T-helper 22 cell (primary cell): ENCODE results near the gene S100A11.

Experiments
- DNase-seq: peaks from one replicate; pipeline ENCODE4 v3.0.0-alpha.2; 2020; ENCODE audit warnings: low read depth

The S100A11 gene

GRCh38 chr1:152001631-152002584, 34.9 kb downstream of the S100A11 start:
- DNase-seq = peak; percentile 45

GRCh38 chr1:152000964-152001630, 35.7 kb downstream of the S100A11 start:
- no peak for DNase-seq

- no peak for DNase-seq
Observed at GRCh38 chr1:151998611-151999362, 38.0 kb downstream of the S100A11 start.

- no peak for DNase-seq
Observed at GRCh38 chr1:151997284-151997570, 39.6 kb downstream of the S100A11 start.

- no peak for DNase-seq
Observed at GRCh38 chr1:151995774-151996173, 41.0 kb downstream of the S100A11 start.

- no peak for DNase-seq
Observed at GRCh38 chr1:151994956-151995355, 41.8 kb downstream of the S100A11 start.

GRCh38 chr1:151993734-151994496, 42.9 kb downstream of the S100A11 start, which contains the start of gene S100A10:
Gene S100A10, minus strand, starts transcription at chr1:151993859. Its CDS starts 7,629 bp downstream, at chr1:151986230.
- DNase-seq = peak; percentile 76

GRCh38 chr1:151993084-151993733, 43.6 kb downstream of the S100A11 start:
- DNase-seq = peak; percentile 15

GRCh38 chr1:151992303-151993083, 44.3 kb downstream of the S100A11 start:
- peak; percentile 44 for DNase-seq

- no peak for DNase-seq
Observed at GRCh38 chr1:151991663-151992302, 45.0 kb downstream of the S100A11 start.

GRCh38 chr1:151990856-151991198, 46.0 kb downstream of the S100A11 start:
- no peak for DNase-seq

GRCh38 chr1:151990058-151990855, 46.5 kb downstream of the S100A11 start:
- DNase-seq = no peak

GRCh38 chr1:151989211-151989862, 47.5 kb downstream of the S100A11 start:
- DNase-seq = peak; percentile 29

- DNase-seq = no peak
Observed at GRCh38 chr1:151988405-151988923, 48.3 kb downstream of the S100A11 start.

GRCh38 chr1:151986501-151987190, 50.2 kb downstream of the S100A11 start:
- DNase-seq = no peak

GRCh38 chr1:151985768-151986167, 51.0 kb downstream of the S100A11 start:
- DNase-seq = no peak

GRCh38 chr1:151985270-151985669, 51.5 kb downstream of the S100A11 start:
- no peak for DNase-seq
